Measurements from ENCODE around the gene SLC1A3. TPM values are rescaled to one million over a fixed set of nuclear protein-coding genes. Genes with fewer than 3 reads are reported as not detected.

The SLC1A3 gene
- total and polyA plus RNA-seq, 11 donors: 49.5 to 153 (median 66.1) TPM

GRCh38 chr5:36613241-36613640, 6.8 kb downstream of the SLC1A3 start:
- TF ChIP-seq CTCF (IDR thresholded peaks at IDR 0.05) (no peak), POLR2A (IDR thresholded peaks at IDR 0.05) (no peak)
- intact Hi-C loops (cut with DNase I): loop anchor here in 5 of 10 donors (5.0 to 10.0 kb wide), 6 partner anchors 34 to 198 kb away; no protein-coding TSS in a partner anchor
- peaks cover 0 to 11% (median 0%) of the 10 kb centered on the region in 9 donors for H3K36me3 ChIP-seq
- ATAC-seq (no peak), DNase-seq (no peak)
- peaks cover 0 to 47% (median 12%) of the 10 kb centered on the region in 12 donors for H3K4me1 ChIP-seq
- no peaks in the 10 kb centered on the region for H3K9me3 ChIP-seq
- H3K4me3 ChIP-seq: no peak overlapping the region
- H3K27me3 ChIP-seq: peaks cover 0 to under 1% (median 0%) of the 10 kb centered on the region in 9 donors
- WGBS, 4 donors: 55 to 68% (median 60%) methylated on average over 8 of the region's 8 CpGs
- H3K27ac ChIP-seq: peak overlapping the region in 5 of 12 donors; percentile 11 to 78 (median 71)

GRCh38 chr5:36613771-36614656, 7.6 kb downstream of the SLC1A3 start:
- intact Hi-C loops (cut with DNase I): loop anchor here in 5 of 10 donors (5.0 to 10.0 kb wide), 6 partner anchors 33 to 199 kb away; no protein-coding TSS in a partner anchor
- ATAC-seq: peak in 2 of 4 donors; percentile 1 to 5

GRCh38 chr5:36614657-36615308, 8.4 kb downstream of the SLC1A3 start:
- Histone ChIP-seq H3K9me3 (no peaks in the 10 kb centered on the region), H3K27me3 (no peaks in the 10 kb centered on the region), H3K4me1 (peaks cover 0 to 47% (median 7%) of the 10 kb centered on the region in 12 donors), H3K36me3 (peaks cover 0 to 11% (median 0%) of the 10 kb centered on the region in 9 donors), H3K27ac (peak overlapping the region in 11 of 12 donors; percentile 13 to 82 (median 71)), H3K4me3 (no peak overlapping the region)
- intact Hi-C loops (cut with DNase I): loop anchor here in 5 of 10 donors (5.0 to 10.0 kb wide), 6 partner anchors 33 to 200 kb away; no protein-coding TSS in a partner anchor
- TF ChIP-seq POLR2A (IDR thresholded peaks at IDR 0.05): no peak
- no peak for TF ChIP-seq CTCF (IDR thresholded peaks at IDR 0.05)
- ATAC-seq (peak in 3 of 4 donors; percentile 20 to 51 (median 29)), DNase-seq (no peak)
- WGBS, 4 donors: 50 to 65% (median 59%) methylated on average over 4 of the region's 4 CpGs

More at GRCh38 chr5:36613771-36614656, 7.6 kb downstream of the SLC1A3 start:
- no peak for TF ChIP-seq POLR2A (IDR thresholded peaks at IDR 0.05)
- TF ChIP-seq CTCF (IDR thresholded peaks at IDR 0.05): no peak
- Histone ChIP-seq H3K9me3 (no peaks in the 10 kb centered on the region), H3K36me3 (peaks cover 0 to 11% (median 0%) of the 10 kb centered on the region in 9 donors), H3K4me1 (peaks cover 0 to 49% (median 8%) of the 10 kb centered on the region in 12 donors), H3K27ac (peak overlapping the region in 9 of 12 donors; percentile 13 to 82 (median 72)), H3K4me3 (no peak overlapping the region), H3K27me3 (no peaks in the 10 kb centered on the region)
- WGBS, 4 donors: 39 to 46% (median 45%) methylated on average over 7 of the region's 7 CpGs
- DNase-seq: no peak

Data from heart left ventricle (tissue), 16 donors.